HepG2 (cell line): ENCODE data around the gene PHF23. TPM values are rescaled to one million over a fixed set of nuclear protein-coding genes. Genes with fewer than 3 reads are reported as not detected.
A peak's percentile ranks its signal among the peaks of the same experiment; 100 is the strongest.

Source experiments
- CCAR2 ChIP-seq: fragments of 200-400 bp; formaldehyde crosslinking; optimal IDR thresholded peaks from 2 replicates; pipeline ENCODE3; 2018; ENCODE audit warnings: low read depth, mild to moderate bottlenecking, low read length, moderate library complexity
- KDM1A ChIP-seq: IDR thresholded peaks from 2 replicates; pipeline ENCODE4 v1.6.1; 2016; ENCODE audit warnings: missing compliant biosample characterization
- MTF2 ChIP-seq: sonication (generic); formaldehyde crosslinking; IDR thresholded peaks from 2 replicates; pipeline ENCODE4 v1.5.0; 2020; ENCODE audit warnings: missing genetic modification reagents, borderline replicate concordance
- NFE2L1 ChIP-seq: sonication (generic); formaldehyde crosslinking; IDR thresholded peaks from 2 replicates; pipeline ENCODE4 v1.4.0; 2020; ENCODE audit warnings: missing genetic modification reagents, mild to moderate bottlenecking, borderline replicate concordance
- NR3C1 ChIP-seq: sonication (generic); formaldehyde crosslinking; IDR thresholded peaks from 2 replicates; pipeline ENCODE4 v1.4.0; 2020; ENCODE audit warnings: missing genetic modification reagents
- ONECUT2 ChIP-seq: sonication (generic); formaldehyde crosslinking; IDR thresholded peaks from 2 replicates; pipeline ENCODE4 v1.4.0; 2020; ENCODE audit warnings: missing genetic modification reagents
- PHF5A ChIP-seq: IDR thresholded peaks from one replicate; pipeline ENCODE4 v1.6.1; 2018; ENCODE audit warnings: low read depth, missing genetic modification reagents; ENCODE audit not compliant: unreplicated experiment
- REXO4 ChIP-seq: sonication (generic); formaldehyde crosslinking; IDR thresholded peaks from 2 replicates; pipeline ENCODE4 v1.8.0; 2022; ENCODE audit warnings: missing genetic modification reagents, mild to moderate bottlenecking, borderline replicate concordance
- TCF12 ChIP-seq, 2 experiments: fragments of 450-650 bp in 1 of 2; sonication (generic) in 1 of 2; formaldehyde crosslinking in 1 of 2; IDR thresholded peaks; 2 replicates each; pipeline versions ENCODE4 v1.6.1 to v1.8.0; 2017 to 2022; ENCODE audit warnings: antibody characterized with exemption in 1 of 2, mild to moderate bottlenecking in 1 of 2, missing genetic modification reagents in 1 of 2, moderate library complexity in 1 of 2
- XRCC5 ChIP-seq: fragments of 200-400 bp; formaldehyde crosslinking; optimal IDR thresholded peaks from 2 replicates; pipeline ENCODE3; 2017; ENCODE audit warnings: mild to moderate bottlenecking, low read length
- ZBTB21 ChIP-seq: sonication (generic); formaldehyde crosslinking; IDR thresholded peaks from 2 replicates; pipeline ENCODE4 v1.4.0; 2020; ENCODE audit warnings: missing genetic modification reagents
- polyA plus RNA-seq, 8 experiments: library from polyadenylated mRNA; depleted of rRNA in 3 of 8; stranded (reverse) in 7 of 8; unstranded in 1 of 8; fragments of >200 nt; fragmentation: Illumina TruSeq in 4 of 8; extraction: Trizol in 4 of 8; gene quantifications; 2 replicates each; pipeline versions ENCODE4 v1.2.1 to v1.2.3, GENCODE V29; 2011 to 2016; ENCODE audit warnings: low read depth in 4 of 8, missing spikeins in 1 of 8, mixed read lengths in 1 of 8; ENCODE audit not compliant: insufficient read depth in 1 of 8
- total RNA-seq, 5 experiments: library from RNA; depleted of rRNA; stranded (reverse); fragments of >200 nt; fragmentation: Illumina TruSeq; extraction: Trizol; gene quantifications; 2 replicates each; pipeline ENCODE4 v1.2.3, GENCODE V29; 2016; ENCODE audit warnings: low read depth in 1 of 5
- TF ChIP-seq, protein P1 (sequence below), 2 experiments: fragments of 450-650 bp in 1 of 2; sonication (generic) in 1 of 2; formaldehyde crosslinking in 1 of 2; IDR thresholded peaks; 2 replicates each; pipeline versions ENCODE4 v1.6.1 to v1.8.0; 2016 to 2022; ENCODE audit warnings: antibody characterized with exemption in 1 of 2, mild to moderate bottlenecking in 1 of 2, missing genetic modification reagents in 1 of 2
- TF ChIP-seq, protein P2 (sequence below): sonication (generic); formaldehyde crosslinking; IDR thresholded peaks from 2 replicates; pipeline ENCODE4 v1.4.0; 2020; ENCODE audit warnings: missing genetic modification reagents, mild to moderate bottlenecking, borderline replicate concordance
- TF ChIP-seq, protein P3 (sequence below): sonication (generic); formaldehyde crosslinking; IDR thresholded peaks from 2 replicates; pipeline ENCODE4 v1.5.0; 2020; ENCODE audit warnings: missing genetic modification reagents

PHF23 gene
- total and polyA plus RNA-seq, 2 of the 13 experiments (the other 11 are each of a cell fraction or from before 2014, with no cell fraction given): 27.6 to 33.2 TPM

DNA sequence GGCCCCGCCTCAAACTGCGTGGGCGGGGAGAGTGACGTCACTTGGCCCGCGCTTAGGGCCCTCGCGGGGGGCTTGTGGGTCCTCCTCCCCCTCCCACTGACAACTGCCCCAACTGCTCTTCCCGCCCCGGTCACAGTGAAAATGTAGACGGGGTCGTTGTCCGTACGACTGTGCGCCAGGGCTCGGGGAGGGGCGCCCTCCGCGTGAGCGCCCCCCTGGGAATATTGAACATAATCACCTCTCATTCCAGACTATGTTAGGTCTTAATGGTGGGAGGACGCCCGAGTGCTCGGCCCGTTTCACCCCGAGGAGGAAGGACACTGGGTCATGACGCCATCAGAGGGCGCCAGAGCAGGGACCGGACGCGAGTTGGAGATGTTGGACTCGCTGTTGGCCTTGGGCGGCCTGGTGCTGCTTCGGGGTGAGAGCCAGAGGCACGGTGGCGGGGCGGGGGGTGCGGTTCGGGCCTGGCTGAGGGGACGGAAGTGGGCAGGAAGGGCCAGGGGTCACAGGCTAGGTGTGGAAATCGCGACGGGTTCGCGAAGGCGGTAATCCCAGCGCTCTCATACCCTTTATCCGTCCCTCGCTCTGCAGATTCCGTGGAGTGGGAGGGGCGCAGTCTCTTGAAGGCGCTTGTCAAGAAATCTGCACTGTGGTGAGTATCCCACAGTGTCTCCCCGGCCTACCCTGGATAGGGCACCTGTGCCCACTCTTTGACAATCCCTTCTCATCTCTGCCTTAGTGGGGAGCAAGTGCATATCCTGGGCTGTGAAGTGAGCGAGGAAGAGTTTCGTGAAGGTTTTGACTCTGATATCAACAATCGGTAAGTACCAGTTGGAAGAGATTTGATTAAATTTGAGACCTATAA lies 13.2 kb upstream of the PHF23 start, which contains the start of gene ELP5 (continued):
- TF ChIP-seq, protein P1, sequence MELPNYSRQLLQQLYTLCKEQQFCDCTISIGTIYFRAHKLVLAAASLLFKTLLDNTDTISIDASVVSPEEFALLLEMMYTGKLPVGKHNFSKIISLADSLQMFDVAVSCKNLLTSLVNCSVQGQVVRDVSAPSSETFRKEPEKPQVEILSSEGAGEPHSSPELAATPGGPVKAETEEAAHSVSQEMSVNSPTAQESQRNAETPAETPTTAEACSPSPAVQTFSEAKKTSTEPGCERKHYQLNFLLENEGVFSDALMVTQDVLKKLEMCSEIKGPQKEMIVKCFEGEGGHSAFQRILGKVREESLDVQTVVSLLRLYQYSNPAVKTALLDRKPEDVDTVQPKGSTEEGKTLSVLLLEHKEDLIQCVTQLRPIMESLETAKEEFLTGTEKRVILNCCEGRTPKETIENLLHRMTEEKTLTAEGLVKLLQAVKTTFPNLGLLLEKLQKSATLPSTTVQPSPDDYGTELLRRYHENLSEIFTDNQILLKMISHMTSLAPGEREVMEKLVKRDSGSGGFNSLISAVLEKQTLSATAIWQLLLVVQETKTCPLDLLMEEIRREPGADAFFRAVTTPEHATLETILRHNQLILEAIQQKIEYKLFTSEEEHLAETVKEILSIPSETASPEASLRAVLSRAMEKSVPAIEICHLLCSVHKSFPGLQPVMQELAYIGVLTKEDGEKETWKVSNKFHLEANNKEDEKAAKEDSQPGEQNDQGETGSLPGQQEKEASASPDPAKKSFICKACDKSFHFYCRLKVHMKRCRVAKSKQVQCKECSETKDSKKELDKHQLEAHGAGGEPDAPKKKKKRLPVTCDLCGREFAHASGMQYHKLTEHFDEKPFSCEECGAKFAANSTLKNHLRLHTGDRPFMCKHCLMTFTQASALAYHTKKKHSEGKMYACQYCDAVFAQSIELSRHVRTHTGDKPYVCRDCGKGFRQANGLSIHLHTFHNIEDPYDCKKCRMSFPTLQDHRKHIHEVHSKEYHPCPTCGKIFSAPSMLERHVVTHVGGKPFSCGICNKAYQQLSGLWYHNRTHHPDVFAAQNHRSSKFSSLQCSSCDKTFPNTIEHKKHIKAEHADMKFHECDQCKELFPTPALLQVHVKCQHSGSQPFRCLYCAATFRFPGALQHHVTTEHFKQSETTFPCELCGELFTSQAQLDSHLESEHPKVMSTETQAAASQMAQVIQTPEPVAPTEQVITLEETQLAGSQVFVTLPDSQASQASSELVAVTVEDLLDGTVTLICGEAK (IDR thresholded peaks at IDR 0.05): no peak
- TF ChIP-seq, protein P1 (CRISPR knock-in tag; IDR thresholded peaks at IDR 0.05): peak; percentile 84
- TF ChIP-seq CCAR2 (no peak), MTF2 (CRISPR knock-in tag) (no peak), PHF5A (CRISPR knock-in tag) (no peak), REXO4 (CRISPR knock-in tag) (no peak), ONECUT2 (CRISPR knock-in tag) (no peak), TCF12 (IDR thresholded peaks at IDR 0.05) (no peak), TCF12 (CRISPR knock-in tag; IDR thresholded peaks at IDR 0.05) (no peak), NFE2L1 (CRISPR knock-in tag) (no peak), NR3C1 (CRISPR knock-in tag) (no peak), KDM1A (0 out of 2 replicates have a peak, but pooled peaks have one; percentile 19), ZBTB21 (CRISPR knock-in tag) (peak; percentile 60; the same call in 1 of the 2 replicates), XRCC5 (peak; percentile 33)
- TF ChIP-seq, protein P2, sequence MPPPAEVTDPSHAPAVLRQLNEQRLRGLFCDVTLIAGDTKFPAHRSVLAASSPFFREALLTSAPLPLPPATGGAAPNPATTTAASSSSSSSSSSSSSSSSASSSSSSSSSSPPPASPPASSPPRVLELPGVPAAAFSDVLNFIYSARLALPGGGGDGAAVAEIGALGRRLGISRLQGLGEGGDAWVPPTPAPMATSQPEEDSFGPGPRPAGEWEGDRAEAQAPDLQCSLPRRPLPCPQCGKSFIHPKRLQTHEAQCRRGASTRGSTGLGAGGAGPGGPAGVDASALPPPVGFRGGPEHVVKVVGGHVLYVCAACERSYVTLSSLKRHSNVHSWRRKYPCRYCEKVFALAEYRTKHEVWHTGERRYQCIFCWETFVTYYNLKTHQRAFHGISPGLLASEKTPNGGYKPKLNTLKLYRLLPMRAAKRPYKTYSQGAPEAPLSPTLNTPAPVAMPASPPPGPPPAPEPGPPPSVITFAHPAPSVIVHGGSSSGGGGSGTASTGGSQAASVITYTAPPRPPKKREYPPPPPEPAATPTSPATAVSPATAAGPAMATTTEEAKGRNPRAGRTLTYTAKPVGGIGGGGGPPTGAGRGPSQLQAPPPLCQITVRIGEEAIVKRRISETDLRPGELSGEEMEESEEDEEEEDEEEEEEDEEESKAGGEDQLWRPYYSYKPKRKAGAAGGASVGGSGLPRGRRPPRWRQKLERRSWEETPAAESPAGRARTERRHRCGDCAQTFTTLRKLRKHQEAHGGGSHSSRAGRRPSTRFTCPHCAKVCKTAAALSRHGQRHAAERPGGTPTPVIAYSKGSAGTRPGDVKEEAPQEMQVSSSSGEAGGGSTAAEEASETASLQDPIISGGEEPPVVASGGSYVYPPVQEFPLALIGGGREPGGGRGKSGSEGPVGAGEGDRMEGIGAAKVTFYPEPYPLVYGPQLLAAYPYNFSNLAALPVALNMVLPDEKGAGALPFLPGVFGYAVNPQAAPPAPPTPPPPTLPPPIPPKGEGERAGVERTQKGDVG (CRISPR knock-in tag): no peak
- TF ChIP-seq, protein P3, sequence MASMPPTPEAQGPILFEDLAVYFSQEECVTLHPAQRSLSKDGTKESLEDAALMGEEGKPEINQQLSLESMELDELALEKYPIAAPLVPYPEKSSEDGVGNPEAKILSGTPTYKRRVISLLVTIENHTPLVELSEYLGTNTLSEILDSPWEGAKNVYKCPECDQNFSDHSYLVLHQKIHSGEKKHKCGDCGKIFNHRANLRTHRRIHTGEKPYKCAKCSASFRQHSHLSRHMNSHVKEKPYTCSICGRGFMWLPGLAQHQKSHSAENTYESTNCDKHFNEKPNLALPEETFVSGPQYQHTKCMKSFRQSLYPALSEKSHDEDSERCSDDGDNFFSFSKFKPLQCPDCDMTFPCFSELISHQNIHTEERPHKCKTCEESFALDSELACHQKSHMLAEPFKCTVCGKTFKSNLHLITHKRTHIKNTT (CRISPR knock-in tag): no peak
